Adipocyte (in vitro differentiated cells): ENCODE measurements around the gene GIN1.

ENCODE experiments used
- DNase-seq: peaks from one replicate; pipeline ENCODE4 v3.0.0-alpha.2; 2015; ENCODE audit warnings: low read depth
- H3K27me3 ChIP-seq: replicated peaks from 2 replicates; pipeline ENCODE4 v1.7.0; 2013; ENCODE audit warnings: mild to moderate bottlenecking, low read length, moderate library complexity; ENCODE audit not compliant: control insufficient read depth, insufficient read depth
- H3K36me3 ChIP-seq: 2 replicates; pipeline ENCODE4 v1.7.0; 2013; ENCODE audit warnings: low read length, mild to moderate bottlenecking, moderate library complexity; ENCODE audit not compliant: control insufficient read depth, insufficient read depth, severe bottlenecking
- H3K4me1 ChIP-seq: 2 replicates; pipeline ENCODE4 v1.7.0; 2013; ENCODE audit warnings: mild to moderate bottlenecking, low read length, moderate library complexity; ENCODE audit not compliant: control insufficient read depth, insufficient read depth
- H3K4me3 ChIP-seq: 2 replicates; pipeline ENCODE4 v1.7.0; 2013; ENCODE audit warnings: mild to moderate bottlenecking, low read length, moderate library complexity
- H3K9ac ChIP-seq: 2 replicates; pipeline ENCODE4 v1.7.0; 2013; ENCODE audit warnings: mild to moderate bottlenecking, low read length, moderate library complexity
- H3K9me3 ChIP-seq: 2 replicates; pipeline ENCODE4 v1.7.0; 2013; ENCODE audit warnings: mild to moderate bottlenecking, low read length, moderate library complexity; ENCODE audit not compliant: control insufficient read depth

The GIN1 gene

GRCh38 chr5:103109277-103109676 lies 10.7 kb downstream of the GIN1 start:
- H3K27me3 ChIP-seq: no peaks in the 10 kb centered on the region
- no peaks in the 10 kb centered on the region for H3K9me3 ChIP-seq
- H3K4me1 ChIP-seq: no peaks in the 10 kb centered on the region
- no peak for DNase-seq
- H3K4me3 ChIP-seq: no peak overlapping the region
- H3K9ac ChIP-seq: no peak overlapping the region
- H3K36me3 ChIP-seq: peaks cover 2% of the 10 kb centered on the region

- DNase-seq: no peak
- H3K4me1 ChIP-seq: no peaks in the 10 kb centered on the region
- no peaks in the 10 kb centered on the region for H3K9me3 ChIP-seq
- H3K4me3 ChIP-seq: no peak overlapping the region
- H3K36me3 ChIP-seq: peaks cover 12% of the 10 kb centered on the region
- no peak overlapping the region for H3K9ac ChIP-seq
- no peaks in the 10 kb centered on the region for H3K27me3 ChIP-seq
Measured at GRCh38 chr5:103108086-103108485, 11.9 kb downstream of the GIN1 start.

- no peak overlapping the region for H3K4me3 ChIP-seq
- no peaks in the 10 kb centered on the region for H3K27me3 ChIP-seq
- no peak overlapping the region for H3K9ac ChIP-seq
- H3K36me3 ChIP-seq: peaks cover 33% of the 10 kb centered on the region
- no peak for DNase-seq
- H3K4me1 ChIP-seq: no peaks in the 10 kb centered on the region
- H3K9me3 ChIP-seq: no peaks in the 10 kb centered on the region
Measured at GRCh38 chr5:103102234-103102633, 17.7 kb downstream of the GIN1 start.

GRCh38 chr5:103101079-103101750 lies 18.7 kb downstream of the GIN1 start:
- no peak for DNase-seq
- H3K9me3 ChIP-seq: no peaks in the 10 kb centered on the region
- H3K9ac ChIP-seq: no peak overlapping the region
- no peaks in the 10 kb centered on the region for H3K4me1 ChIP-seq
- H3K36me3 ChIP-seq: peaks cover 37% of the 10 kb centered on the region
- H3K27me3 ChIP-seq: no peaks in the 10 kb centered on the region
- no peak overlapping the region for H3K4me3 ChIP-seq

- DNase-seq: no peak
- no peaks in the 10 kb centered on the region for H3K27me3 ChIP-seq
- no peaks in the 10 kb centered on the region for H3K4me1 ChIP-seq
- no peaks in the 10 kb centered on the region for H3K9me3 ChIP-seq
- H3K9ac ChIP-seq: no peak overlapping the region
- no peak overlapping the region for H3K4me3 ChIP-seq
- H3K36me3 ChIP-seq: peaks cover 39% of the 10 kb centered on the region
Measured at GRCh38 chr5:103098993-103099392, 20.9 kb downstream of the GIN1 start.

GRCh38 chr5:103094737-103095136 lies 25.2 kb downstream of the GIN1 start:
- no peak overlapping the region for H3K9ac ChIP-seq
- DNase-seq: no peak
- H3K36me3 ChIP-seq: peaks cover 11% of the 10 kb centered on the region
- H3K27me3 ChIP-seq: no peaks in the 10 kb centered on the region
- no peaks in the 10 kb centered on the region for H3K9me3 ChIP-seq
- no peak overlapping the region for H3K4me3 ChIP-seq
- H3K4me1 ChIP-seq: no peaks in the 10 kb centered on the region

- Histone ChIP-seq H3K27me3 (no peaks in the 10 kb centered on the region), H3K36me3 (peaks cover 11% of the 10 kb centered on the region), H3K4me1 (no peaks in the 10 kb centered on the region), H3K9ac (no peak overlapping the region), H3K4me3 (no peak overlapping the region), H3K9me3 (no peaks in the 10 kb centered on the region)
- DNase-seq: no peak
Measured at GRCh38 chr5:103093727-103094126, 26.2 kb downstream of the GIN1 start.

- DNase-seq: no peak
- Histone ChIP-seq H3K9me3 (no peaks in the 10 kb centered on the region), H3K4me1 (no peaks in the 10 kb centered on the region), H3K9ac (no peak overlapping the region), H3K27me3 (no peaks in the 10 kb centered on the region), H3K4me3 (no peak overlapping the region), H3K36me3 (peaks cover 18% of the 10 kb centered on the region)
Measured at GRCh38 chr5:103092676-103093075, 27.3 kb downstream of the GIN1 start.

GRCh38 chr5:103090791-103091190 lies 29.1 kb downstream of the GIN1 start:
- peaks cover 28% of the 10 kb centered on the region for H3K36me3 ChIP-seq
- no peaks in the 10 kb centered on the region for H3K27me3 ChIP-seq
- no peaks in the 10 kb centered on the region for H3K4me1 ChIP-seq
- H3K4me3 ChIP-seq: no peak overlapping the region
- H3K9ac ChIP-seq: no peak overlapping the region
- DNase-seq: no peak
- no peaks in the 10 kb centered on the region for H3K9me3 ChIP-seq

- Histone ChIP-seq H3K9ac (no peak overlapping the region), H3K4me3 (no peak overlapping the region), H3K27me3 (no peaks in the 10 kb centered on the region), H3K9me3 (peaks cover under 1% of the 10 kb centered on the region), H3K4me1 (no peaks in the 10 kb centered on the region), H3K36me3 (peaks cover 35% of the 10 kb centered on the region)
- DNase-seq: no peak
Measured at GRCh38 chr5:103089272-103089671, 30.7 kb downstream of the GIN1 start.

GRCh38 chr5:103086547-103086946 lies 33.4 kb downstream of the GIN1 start:
- H3K4me3 ChIP-seq: no peak overlapping the region
- DNase-seq: no peak
- H3K36me3 ChIP-seq: peaks cover 37% of the 10 kb centered on the region
- peaks cover 7% of the 10 kb centered on the region for H3K9me3 ChIP-seq
- no peaks in the 10 kb centered on the region for H3K4me1 ChIP-seq
- no peaks in the 10 kb centered on the region for H3K27me3 ChIP-seq
- no peak overlapping the region for H3K9ac ChIP-seq

GRCh38 chr5:103079796-103080195 lies 40.1 kb downstream of the GIN1 start:
- H3K4me1 ChIP-seq: no peaks in the 10 kb centered on the region
- H3K4me3 ChIP-seq: no peak overlapping the region
- peaks cover 67% of the 10 kb centered on the region for H3K9me3 ChIP-seq
- DNase-seq: no peak
- H3K36me3 ChIP-seq: peaks cover 8% of the 10 kb centered on the region
- H3K27me3 ChIP-seq: no peaks in the 10 kb centered on the region
- no peak overlapping the region for H3K9ac ChIP-seq
